WTC11 (cell line): ENCODE data around the gene LYST. TPM values are rescaled to one million over a fixed set of nuclear protein-coding genes. Genes with fewer than 3 reads are reported as not detected.

Experiments
- ATAC-seq: fragments of 200-7000 bp; cut with Tn5 transposase; 2 replicates; pipeline ENCODE4 v1.10.0; 2021; ENCODE audit warnings: mild to moderate bottlenecking, moderate library complexity
- CTCF ChIA-PET: fragments of 300-600 bp; sonication (Branson Sonifier 250); formaldehyde crosslinking; loops from one replicate; lab custom pipeline; 2021; ENCODE audit warnings: antibody characterized with exemption; lab: Charles Lee
- POLR2A ChIA-PET: fragments of 350-600 bp; sonication (Branson Sonifier 250); formaldehyde crosslinking; loops from one replicate; lab custom pipeline; 2021; ENCODE audit warnings: antibody characterized with exemption; lab: Charles Lee
- DNase-seq: peaks from one replicate; pipeline ENCODE4 v3.0.0; 2021; ENCODE audit warnings: low spot score
- H3K27ac Mint-ChIP-seq: 2 replicates; pipeline ENCODE4 v1.8.0; 2021; ENCODE audit warnings: mixed read lengths
- H3K27me3 Mint-ChIP-seq: 2 replicates; pipeline ENCODE4 v1.8.0; 2021; ENCODE audit warnings: low read depth, mild to moderate bottlenecking, moderate library complexity, mixed read lengths
- H3K36me3 Mint-ChIP-seq: 2 replicates; pipeline ENCODE4 v1.8.0; 2021; ENCODE audit warnings: mixed read lengths
- H3K4me1 Mint-ChIP-seq: 2 replicates; pipeline ENCODE4 v1.8.0; 2022; ENCODE audit warnings: mixed read lengths
- H3K4me3 Mint-ChIP-seq: 2 replicates; pipeline ENCODE4 v1.8.0; 2021; ENCODE audit warnings: mild to moderate bottlenecking, moderate library complexity, mixed read lengths
- H3K9me3 Mint-ChIP-seq: 2 replicates; pipeline ENCODE4 v1.8.0; 2021; ENCODE audit warnings: mixed read lengths
- ATF1 ChIP-seq: sonication (generic); formaldehyde crosslinking; IDR thresholded peaks from 2 replicates; pipeline ENCODE4 v1.8.1; 2023; ENCODE audit warnings: mild to moderate bottlenecking, moderate library complexity, missing genetic modification reagents
- ATF3 ChIP-seq: sonication (generic); formaldehyde crosslinking; conservative IDR thresholded peaks from 2 replicates; pipeline ENCODE4 v1.8.1; 2022; ENCODE audit warnings: mild to moderate bottlenecking, missing genetic modification reagents
- ATF6 ChIP-seq: sonication (generic); formaldehyde crosslinking; IDR thresholded peaks from 2 replicates; pipeline ENCODE4 v1.8.1; 2023; ENCODE audit warnings: mild to moderate bottlenecking, missing genetic modification reagents
- ELF4 ChIP-seq: sonication (generic); formaldehyde crosslinking; IDR thresholded peaks from 2 replicates; pipeline ENCODE4 v1.8.1; 2022; ENCODE audit warnings: low read depth, mild to moderate bottlenecking, moderate library complexity, missing genetic modification reagents
- ERG ChIP-seq: fragments of 250-450 bp; sonication (Bioruptor Pico); IDR thresholded peaks from 2 replicates; pipeline ENCODE4 v1.8.0; 2021; ENCODE audit warnings: mild to moderate bottlenecking
- ETV6 ChIP-seq: sonication (generic); formaldehyde crosslinking; IDR thresholded peaks from 2 replicates; pipeline ENCODE4 v1.8.1; 2022; ENCODE audit warnings: mild to moderate bottlenecking, missing genetic modification reagents
- FOXK1 ChIP-seq: sonication (generic); formaldehyde crosslinking; IDR thresholded peaks from 2 replicates; pipeline ENCODE4 v1.8.0; 2022; ENCODE audit warnings: mild to moderate bottlenecking, moderate library complexity, missing genetic modification reagents
- IRF1 ChIP-seq: sonication (generic); formaldehyde crosslinking; IDR thresholded peaks from 2 replicates; pipeline ENCODE4 v1.8.0; 2023; ENCODE audit warnings: missing genetic modification reagents
- IRF2 ChIP-seq: sonication (generic); formaldehyde crosslinking; IDR thresholded peaks from 2 replicates; pipeline ENCODE4 v1.8.0; 2022; ENCODE audit warnings: low read depth, missing genetic modification reagents, borderline replicate concordance
- MAX ChIP-seq: sonication (generic); formaldehyde crosslinking; IDR thresholded peaks from 2 replicates; pipeline ENCODE4 v1.8.0; 2022; ENCODE audit warnings: mild to moderate bottlenecking, missing genetic modification reagents
- MLX ChIP-seq: sonication (generic); formaldehyde crosslinking; IDR thresholded peaks from 2 replicates; pipeline ENCODE4 v1.8.1; 2023; ENCODE audit warnings: mild to moderate bottlenecking, missing genetic modification reagents, moderate library complexity
- NFATC4 ChIP-seq: fragments of 250-450 bp; sonication (Bioruptor Pico); IDR thresholded peaks from 2 replicates; pipeline ENCODE4 v1.9.0; 2021; ENCODE audit warnings: mild to moderate bottlenecking
- NFYB ChIP-seq: sonication (generic); formaldehyde crosslinking; conservative IDR thresholded peaks from 2 replicates; pipeline ENCODE4 v1.8.0; 2022; ENCODE audit warnings: low read depth, missing genetic modification reagents
- NR2C2 ChIP-seq: sonication (generic); formaldehyde crosslinking; IDR thresholded peaks from 2 replicates; pipeline ENCODE4 v1.8.0; 2022; ENCODE audit warnings: mild to moderate bottlenecking, missing genetic modification reagents
- NR3C1 ChIP-seq: sonication (generic); formaldehyde crosslinking; conservative IDR thresholded peaks from 2 replicates; pipeline ENCODE4 v1.8.1; 2023; ENCODE audit warnings: low read depth, mild to moderate bottlenecking, missing genetic modification reagents
- PRDM15 ChIP-seq: sonication (generic); formaldehyde crosslinking; IDR thresholded peaks from 2 replicates; pipeline ENCODE4 v1.8.0; 2022; ENCODE audit warnings: missing genetic modification reagents
- SMAD4 ChIP-seq: sonication (generic); formaldehyde crosslinking; IDR thresholded peaks from 2 replicates; pipeline ENCODE4 v1.8.0; 2022; ENCODE audit warnings: mild to moderate bottlenecking, missing genetic modification reagents
- SP1 ChIP-seq: sonication (generic); formaldehyde crosslinking; conservative IDR thresholded peaks from 2 replicates; pipeline ENCODE4 v1.8.1; 2022; ENCODE audit warnings: missing genetic modification reagents
- TCF7 ChIP-seq: sonication (generic); formaldehyde crosslinking; IDR thresholded peaks from 2 replicates; pipeline ENCODE4 v1.8.0; 2022; ENCODE audit warnings: mild to moderate bottlenecking, low read depth, missing genetic modification reagents, moderate library complexity
- TEAD1 ChIP-seq: sonication (generic); formaldehyde crosslinking; IDR thresholded peaks from 2 replicates; pipeline ENCODE4 v1.8.0; 2022; ENCODE audit warnings: mild to moderate bottlenecking, missing genetic modification reagents
- TEAD4 ChIP-seq: sonication (generic); formaldehyde crosslinking; IDR thresholded peaks from 2 replicates; pipeline ENCODE4 v1.8.0; 2022; ENCODE audit warnings: mild to moderate bottlenecking, missing genetic modification reagents
- USF2 ChIP-seq: sonication (generic); formaldehyde crosslinking; IDR thresholded peaks from 2 replicates; pipeline ENCODE4 v1.8.1; 2023; ENCODE audit warnings: mild to moderate bottlenecking, missing genetic modification reagents, moderate library complexity
- ZNF121 ChIP-seq: sonication (generic); formaldehyde crosslinking; IDR thresholded peaks from 2 replicates; pipeline ENCODE4 v1.8.0; 2023; ENCODE audit warnings: missing genetic modification reagents
- total RNA-seq: library from RNA; stranded (reverse); gene quantifications from 3 replicates; pipeline ENCODE4 v1.2.3, GENCODE V29; 2021

LYST gene
- total RNA-seq, 1 experiment from 2014 or later: 0.59 TPM

- ChIA-PET CTCF (no interaction called here), POLR2A (no interaction called here)
- DNase-seq (no peak), ATAC-seq (no peak)
- no peaks in the 10 kb centered on the region for H3K4me1 Mint-ChIP-seq
- H3K4me3 Mint-ChIP-seq: no peak overlapping the region
- H3K27me3 Mint-ChIP-seq: no peaks in the 10 kb centered on the region; the same call in 1 of the 2 replicates
- TF ChIP-seq USF2 (no peak), MLX (CRISPR knock-in tag) (no peak), ATF6 (CRISPR knock-in tag) (no peak), TCF7 (no peak), IRF1 (no peak), NR3C1 (CRISPR knock-in tag) (no peak), NR2C2 (CRISPR knock-in tag) (no peak)
- no peaks in the 10 kb centered on the region for H3K9me3 Mint-ChIP-seq
- no peaks in the 10 kb centered on the region for H3K36me3 Mint-ChIP-seq
- no peak overlapping the region for H3K27ac Mint-ChIP-seq
These were observed 107.4 kb downstream of the LYST start for GRCh38 chr1:235759336-235759735.

- POLR2A ChIA-PET: no interaction called here
- CTCF ChIA-PET: no interaction called here
- Mint-ChIP-seq H3K9me3 (no peaks in the 10 kb centered on the region), H3K27ac (no peak overlapping the region), H3K27me3 (no peaks in the 10 kb centered on the region; the same call in 1 of the 2 replicates), H3K4me3 (no peak overlapping the region), H3K36me3 (no peaks in the 10 kb centered on the region), H3K4me1 (no peaks in the 10 kb centered on the region)
- ATAC-seq (no peak), DNase-seq (no peak)
- TF ChIP-seq ELF4 (CRISPR knock-in tag): no peak
- no peak for TF ChIP-seq SMAD4 (CRISPR knock-in tag)
- TF ChIP-seq ETV6: no peak
These were observed 107.8 kb downstream of the LYST start for GRCh38 chr1:235758931-235759330.

- CTCF ChIA-PET: no interaction called here
- Mint-ChIP-seq H3K27ac (no peak overlapping the region), H3K9me3 (no peaks in the 10 kb centered on the region), H3K27me3 (no peaks in the 10 kb centered on the region; the same call in 1 of the 2 replicates), H3K36me3 (no peaks in the 10 kb centered on the region), H3K4me3 (no peak overlapping the region), H3K4me1 (no peaks in the 10 kb centered on the region)
- POLR2A ChIA-PET: no interaction called here
- ATAC-seq (no peak), DNase-seq (no peak)
- TF ChIP-seq PRDM15 (CRISPR knock-in tag) (no peak), ATF3 (no peak), MAX (CRISPR knock-in tag) (no peak), ZNF121 (no peak), NFATC4 (CRISPR knock-in tag) (no peak), FOXK1 (CRISPR knock-in tag) (no peak), TEAD1 (CRISPR knock-in tag) (no peak), IRF2 (no peak), NR3C1 (CRISPR knock-in tag) (no peak), ELF4 (CRISPR knock-in tag) (no peak), ERG (CRISPR knock-in tag) (no peak), ATF1 (CRISPR knock-in tag) (no peak), TEAD4 (no peak), SP1 (CRISPR knock-in tag) (no peak), NFYB (CRISPR knock-in tag) (no peak)
These were observed 109.1 kb downstream of the LYST start for GRCh38 chr1:235757587-235758096.
